NB4 (cell line): ENCODE measurements around the gene SLC1A1.

Experiments
- DNase-seq: peaks from one replicate; pipeline ENCODE4 v3.0.0; 2010; ENCODE audit warnings: low read depth
- H3K4me3 ChIP-seq: one replicate; pipeline ENCODE4 v1.5.1; 2011; ENCODE audit warnings: mild to moderate bottlenecking, low read depth, low read length, moderate library complexity
- MYC ChIP-seq: IDR thresholded peaks from 2 replicates; pipeline ENCODE4 v1.6.1; 2011; ENCODE audit warnings: low read depth, low read length
- POLR2A ChIP-seq: IDR thresholded peaks from 2 replicates; pipeline ENCODE4 v1.6.1; 2011; ENCODE audit warnings: mild to moderate bottlenecking; ENCODE audit not compliant: insufficient read length; ENCODE audit errors: extremely low read depth
- TF ChIP-seq, protein P1 (sequence below): IDR thresholded peaks from one replicate; pipeline ENCODE4 v1.5.1; 2012; ENCODE audit warnings: low read depth, low read length
- TF ChIP-seq, protein P2 (sequence below): IDR thresholded peaks from 2 replicates; pipeline ENCODE4 v1.6.1; 2011; ENCODE audit warnings: low read depth, low read length

SLC1A1 gene

DNA sequence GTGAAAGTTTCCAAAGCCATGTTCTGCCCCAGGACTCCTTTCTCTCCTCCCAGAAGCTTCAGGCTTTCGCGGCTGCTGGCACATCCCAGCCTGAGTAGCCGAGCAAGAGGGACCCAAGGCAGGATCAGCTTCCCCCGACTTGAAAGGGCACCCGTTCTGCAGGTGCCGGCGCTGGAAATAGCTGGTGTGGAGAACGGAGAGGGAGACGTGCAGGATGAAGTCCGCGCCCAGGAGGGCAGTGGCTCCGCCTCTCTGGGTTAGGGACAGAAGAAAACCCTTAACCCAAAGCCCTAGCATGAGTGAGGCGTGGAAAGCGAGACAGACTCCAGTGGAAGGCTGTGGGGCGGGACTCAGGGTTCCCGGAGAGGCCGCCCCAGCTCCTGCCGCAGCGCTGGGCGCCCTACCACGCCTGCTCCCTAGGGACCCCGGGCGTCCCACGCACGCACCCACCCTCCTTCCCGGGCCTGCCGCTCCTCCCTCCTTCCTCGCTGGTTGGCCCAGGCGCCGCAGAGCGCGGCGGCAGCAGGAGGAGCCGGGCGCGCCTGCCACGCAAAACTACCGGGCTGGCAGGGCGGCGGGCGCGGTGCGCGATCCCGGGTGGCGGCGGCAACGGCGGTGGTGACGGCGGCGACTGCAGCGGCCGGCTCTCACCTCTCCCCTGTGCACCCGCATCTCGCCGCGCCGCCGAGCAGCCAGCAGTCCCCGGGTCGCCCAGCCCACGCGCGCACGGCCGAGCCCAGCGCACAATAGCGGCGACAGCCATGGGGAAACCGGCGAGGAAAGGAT is at the start of gene SLC1A1:
Gene SLC1A1, plus strand, starts transcription at position 550 of the 786 bp plus-strand sequence. Its CDS starts 212 bp downstream, at position 762.
- DNase-seq = peak; percentile 69
- H3K4me3 ChIP-seq = peak within 1 kb of the TSS; percentile 43
- TF ChIP-seq POLR2A (no peak), MYC (peak; percentile 39; the same call in 1 of the 2 replicates)
- TF ChIP-seq, protein P1, sequence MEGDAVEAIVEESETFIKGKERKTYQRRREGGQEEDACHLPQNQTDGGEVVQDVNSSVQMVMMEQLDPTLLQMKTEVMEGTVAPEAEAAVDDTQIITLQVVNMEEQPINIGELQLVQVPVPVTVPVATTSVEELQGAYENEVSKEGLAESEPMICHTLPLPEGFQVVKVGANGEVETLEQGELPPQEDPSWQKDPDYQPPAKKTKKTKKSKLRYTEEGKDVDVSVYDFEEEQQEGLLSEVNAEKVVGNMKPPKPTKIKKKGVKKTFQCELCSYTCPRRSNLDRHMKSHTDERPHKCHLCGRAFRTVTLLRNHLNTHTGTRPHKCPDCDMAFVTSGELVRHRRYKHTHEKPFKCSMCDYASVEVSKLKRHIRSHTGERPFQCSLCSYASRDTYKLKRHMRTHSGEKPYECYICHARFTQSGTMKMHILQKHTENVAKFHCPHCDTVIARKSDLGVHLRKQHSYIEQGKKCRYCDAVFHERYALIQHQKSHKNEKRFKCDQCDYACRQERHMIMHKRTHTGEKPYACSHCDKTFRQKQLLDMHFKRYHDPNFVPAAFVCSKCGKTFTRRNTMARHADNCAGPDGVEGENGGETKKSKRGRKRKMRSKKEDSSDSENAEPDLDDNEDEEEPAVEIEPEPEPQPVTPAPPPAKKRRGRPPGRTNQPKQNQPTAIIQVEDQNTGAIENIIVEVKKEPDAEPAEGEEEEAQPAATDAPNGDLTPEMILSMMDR = no peak
- TF ChIP-seq, protein P2, sequence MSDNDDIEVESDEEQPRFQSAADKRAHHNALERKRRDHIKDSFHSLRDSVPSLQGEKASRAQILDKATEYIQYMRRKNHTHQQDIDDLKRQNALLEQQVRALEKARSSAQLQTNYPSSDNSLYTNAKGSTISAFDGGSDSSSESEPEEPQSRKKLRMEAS = 0 out of 2 replicates have a peak, but pooled peaks have one; percentile 35

DNA sequence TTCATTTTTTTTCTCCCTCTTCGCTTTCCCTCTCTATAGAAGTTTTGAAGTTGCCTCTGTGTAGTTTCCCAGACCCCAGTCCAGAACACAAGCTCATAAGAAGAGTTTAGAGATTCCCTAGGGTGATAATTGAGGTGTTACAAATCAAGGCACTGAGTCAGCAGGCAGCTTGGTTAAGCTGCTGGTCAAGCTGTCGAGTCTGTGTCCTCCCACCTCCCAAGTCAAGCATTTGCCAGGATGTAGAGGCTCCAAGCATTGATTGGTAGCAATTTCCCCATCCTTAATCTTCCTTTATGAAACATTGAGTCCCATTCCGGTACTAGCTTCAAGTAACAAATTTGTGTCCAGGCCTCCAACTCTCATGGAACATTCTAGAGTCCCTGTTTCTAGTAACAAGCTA is 47.5 kb upstream of the SLC1A1 start:
- no peak overlapping the region for H3K4me3 ChIP-seq
- no peak for DNase-seq
- TF ChIP-seq POLR2A (no peak), MYC (no peak)
- TF ChIP-seq, protein P2 = no peak
- TF ChIP-seq, protein P1 = no peak

DNA sequence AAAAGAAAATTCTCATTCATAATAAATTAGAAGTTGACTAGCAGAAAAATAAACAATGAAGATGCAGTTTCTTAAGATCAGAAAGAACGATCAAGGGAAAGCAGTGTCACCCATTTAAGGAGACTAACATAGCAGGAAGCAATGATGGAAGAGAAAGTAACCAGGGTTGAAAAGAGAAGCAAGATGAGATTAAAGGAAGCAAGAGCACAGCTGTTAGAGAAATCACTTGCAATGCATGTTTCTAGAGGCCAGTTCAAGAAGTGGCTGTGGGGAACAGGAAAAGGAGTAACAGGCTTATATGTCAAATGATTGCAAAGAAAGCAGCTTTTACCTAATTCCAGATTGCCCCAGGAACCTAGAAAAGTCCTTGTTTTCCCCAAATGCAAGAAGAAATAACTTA is 46.8 kb upstream of the SLC1A1 start:
- no peak for DNase-seq
- TF ChIP-seq, protein P2 = no peak
- no peak for TF ChIP-seq POLR2A
- TF ChIP-seq, protein P1 = no peak
- TF ChIP-seq MYC = no peak
- H3K4me3 ChIP-seq = no peak overlapping the region

DNA sequence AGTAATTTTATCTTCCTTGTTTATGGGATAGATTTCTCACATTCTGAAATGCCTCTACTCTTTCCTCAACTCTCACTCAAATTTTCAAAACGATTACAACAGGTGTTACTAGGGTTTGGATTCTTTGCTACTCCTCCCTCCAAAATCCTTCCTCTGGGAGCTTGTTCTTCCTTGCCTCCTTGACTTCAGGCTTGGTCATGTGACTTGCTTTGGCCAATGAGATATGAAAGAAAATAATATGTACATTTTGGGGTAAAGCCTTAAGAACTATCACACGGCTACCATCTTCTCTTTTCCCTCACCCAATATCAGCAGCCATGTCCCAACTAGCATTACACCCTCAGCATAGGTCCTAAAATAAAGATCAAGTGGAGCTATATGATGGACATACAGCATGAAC is 28.8 kb upstream of the SLC1A1 start:
- DNase-seq = no peak
- TF ChIP-seq, protein P1 = no peak
- TF ChIP-seq, protein P2 = no peak
- TF ChIP-seq MYC = no peak
- no peak for TF ChIP-seq POLR2A
- no peak overlapping the region for H3K4me3 ChIP-seq

DNA sequence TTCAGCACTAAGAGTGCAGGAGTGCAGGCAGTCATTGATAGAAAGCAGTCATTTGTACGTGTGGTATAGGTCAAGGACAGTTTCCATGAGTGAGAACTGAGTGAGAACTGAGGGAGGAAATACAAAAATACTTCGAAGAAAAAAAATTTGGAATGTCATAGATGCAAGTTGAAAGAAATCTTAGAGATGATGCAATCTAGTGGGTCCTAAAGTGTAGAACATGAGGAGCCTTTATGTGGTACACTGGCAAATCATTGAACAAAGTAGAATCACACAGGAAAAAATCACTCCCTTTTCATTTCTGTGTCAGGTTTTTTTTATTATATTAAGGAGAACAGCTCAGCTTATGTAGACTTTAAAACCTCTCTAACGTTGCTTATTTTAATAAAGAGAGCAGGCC is 26.4 kb upstream of the SLC1A1 start:
- TF ChIP-seq MYC (no peak), POLR2A (no peak)
- TF ChIP-seq, protein P1 = no peak
- TF ChIP-seq, protein P2 = no peak
- H3K4me3 ChIP-seq = no peak overlapping the region
- no peak for DNase-seq
